PC-3 (cell line): ENCODE data around the gene IL1R2.

ENCODE experiments used
- CTCF ChIP-seq: fragments of 300-600 bp; sonication (generic); conservative IDR thresholded peaks from 2 replicates; pipeline ENCODE4 v1.5.1; 2017; ENCODE audit warnings: antibody characterized with exemption, low read depth, mild to moderate bottlenecking, low read length
- EZH2 ChIP-seq: fragments of 300-600 bp; sonication (generic); IDR thresholded peaks from one replicate; pipeline ENCODE4 v1.6.1; 2017; ENCODE audit warnings: antibody characterized with exemption, mild to moderate bottlenecking, low read length; ENCODE audit not compliant: unreplicated experiment

- TF ChIP-seq CTCF = no peak
- no peak for TF ChIP-seq EZH2
Measured at GRCh38 chr2:101976891-101977290, 14.9 kb upstream of the IL1R2 start.
